Gastrocnemius medialis (tissue), 4 donors: Measurements from ENCODE around the gene SAA4.

Source experiments
- POLR2A ChIP-seq, 2 donors: fragments of 450-650 bp; IDR thresholded peaks; one replicate each; pipeline ENCODE4 v1.6.1; 2017; ENCODE audit warnings: antibody characterized with exemption in 2 of 2, mild to moderate bottlenecking in 2 of 2, moderate library complexity in 2 of 2
- TF ChIP-seq, protein P1 (sequence below), 5 experiments: fragments of 450-650 bp in 3 of 5; fragments of 200-600 bp in 2 of 5; sonication (generic) in 2 of 5; IDR thresholded peaks in 4 of 5; conservative IDR thresholded peaks in 1 of 5; 1 replicate in 4 of 5; 2 replicates in 1 of 5; pipeline ENCODE4 v1.5.1; 2016 to 2019; ENCODE audit warnings: antibody characterized with exemption in 5 of 5, mild to moderate bottlenecking in 3 of 5, moderate library complexity in 3 of 5

DNA sequence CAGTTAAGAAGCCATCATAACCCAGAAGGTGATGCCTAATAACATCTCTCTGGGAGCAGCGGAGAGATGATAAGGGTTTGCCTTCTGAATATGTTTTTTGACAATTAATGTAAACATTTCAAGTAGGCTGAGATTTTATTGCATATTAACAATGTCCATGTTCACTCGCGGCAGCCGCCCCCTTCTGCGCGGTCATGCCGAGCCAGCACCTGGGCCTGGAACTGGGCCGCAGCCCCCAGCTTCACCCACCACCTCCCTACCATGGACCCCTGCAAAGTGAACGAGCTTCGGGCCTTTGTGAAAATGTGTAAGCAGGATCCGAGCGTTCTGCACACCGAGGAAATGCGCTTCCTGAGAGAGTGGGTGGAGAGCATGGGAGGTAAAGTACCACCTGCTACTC, 25.1 kb upstream of the SAA4 start:
- TF ChIP-seq, protein P1, sequence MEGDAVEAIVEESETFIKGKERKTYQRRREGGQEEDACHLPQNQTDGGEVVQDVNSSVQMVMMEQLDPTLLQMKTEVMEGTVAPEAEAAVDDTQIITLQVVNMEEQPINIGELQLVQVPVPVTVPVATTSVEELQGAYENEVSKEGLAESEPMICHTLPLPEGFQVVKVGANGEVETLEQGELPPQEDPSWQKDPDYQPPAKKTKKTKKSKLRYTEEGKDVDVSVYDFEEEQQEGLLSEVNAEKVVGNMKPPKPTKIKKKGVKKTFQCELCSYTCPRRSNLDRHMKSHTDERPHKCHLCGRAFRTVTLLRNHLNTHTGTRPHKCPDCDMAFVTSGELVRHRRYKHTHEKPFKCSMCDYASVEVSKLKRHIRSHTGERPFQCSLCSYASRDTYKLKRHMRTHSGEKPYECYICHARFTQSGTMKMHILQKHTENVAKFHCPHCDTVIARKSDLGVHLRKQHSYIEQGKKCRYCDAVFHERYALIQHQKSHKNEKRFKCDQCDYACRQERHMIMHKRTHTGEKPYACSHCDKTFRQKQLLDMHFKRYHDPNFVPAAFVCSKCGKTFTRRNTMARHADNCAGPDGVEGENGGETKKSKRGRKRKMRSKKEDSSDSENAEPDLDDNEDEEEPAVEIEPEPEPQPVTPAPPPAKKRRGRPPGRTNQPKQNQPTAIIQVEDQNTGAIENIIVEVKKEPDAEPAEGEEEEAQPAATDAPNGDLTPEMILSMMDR (IDR thresholded peaks at IDR 0.05 in 4 of 5, conservative IDR thresholded peaks at IDR 0.05 in 1 of 5): no peak
- TF ChIP-seq POLR2A (IDR thresholded peaks at IDR 0.05): no peak
